ENCODE measurements around the gene LHX5.

LHX5 gene

DNA sequence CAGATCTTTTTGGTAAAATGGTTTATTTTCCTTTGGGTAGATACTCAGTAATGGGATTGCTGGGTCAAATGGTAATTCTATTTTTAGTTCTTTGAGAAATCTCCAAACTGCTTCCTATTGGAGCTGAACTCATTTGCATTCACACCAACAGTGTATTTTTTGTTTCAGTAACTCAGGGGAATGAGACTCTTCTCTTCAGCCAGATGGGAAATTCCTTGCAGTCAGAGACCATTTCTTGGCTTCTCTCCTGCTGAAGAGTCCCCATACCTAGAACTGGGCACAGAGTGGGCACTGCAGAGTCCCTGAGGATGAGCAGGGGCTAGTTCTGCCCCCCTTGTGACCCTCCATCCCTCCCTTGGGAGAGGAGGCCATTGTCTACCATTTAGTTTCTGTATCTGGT lies 38.7 kb downstream of the LHX5 start:
- Mint-ChIP-seq H3K27me3 (ENCODE audit: low read depth) (peaks cover 6% of the 10 kb centered on the region), H3K4me1 (no peaks in the 10 kb centered on the region), H3K9me3 (no peaks in the 10 kb centered on the region), H3K36me3 (ENCODE audit: low read depth) (no peaks in the 10 kb centered on the region), H3K4me3 (no peak overlapping the region), H3K27ac (no peak overlapping the region)
- TF ChIP-seq CTCF (IDR thresholded peaks at IDR 0.05; ENCODE audit: unreplicated experiment in 3 of 3) = no peak

DNA sequence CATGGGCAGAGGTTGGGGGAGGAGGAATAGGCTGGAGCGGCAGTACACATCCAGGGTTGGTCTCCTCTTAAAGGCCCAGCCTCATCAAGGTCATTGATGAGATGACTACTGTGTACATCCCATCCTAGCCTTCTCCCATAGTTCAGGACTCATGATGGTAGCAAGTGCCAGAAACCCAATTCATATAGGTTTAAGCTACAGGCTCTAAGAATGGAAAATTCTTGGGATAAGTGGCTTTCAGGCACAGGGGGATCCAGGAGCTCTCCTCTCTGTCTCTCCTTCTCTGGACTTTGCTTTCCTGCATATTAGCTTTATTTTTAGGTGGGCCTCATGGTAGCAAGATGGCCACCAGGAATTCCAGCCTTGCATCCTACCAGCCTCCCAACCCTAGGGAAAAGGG lies 43.2 kb downstream of the LHX5 start:
- no peaks in the 10 kb centered on the region for H3K9me3 Mint-ChIP-seq
- no peak overlapping the region for H3K4me3 Mint-ChIP-seq
- no peaks in the 10 kb centered on the region for H3K4me1 Mint-ChIP-seq
- H3K27me3 Mint-ChIP-seq (ENCODE audit: low read depth) = peaks cover 21% of the 10 kb centered on the region
- no peak overlapping the region for H3K27ac Mint-ChIP-seq
- TF ChIP-seq CTCF (IDR thresholded peaks at IDR 0.05; ENCODE audit: unreplicated experiment in 3 of 3) = no peak
- no peaks in the 10 kb centered on the region for H3K36me3 Mint-ChIP-seq (ENCODE audit: low read depth)

DNA sequence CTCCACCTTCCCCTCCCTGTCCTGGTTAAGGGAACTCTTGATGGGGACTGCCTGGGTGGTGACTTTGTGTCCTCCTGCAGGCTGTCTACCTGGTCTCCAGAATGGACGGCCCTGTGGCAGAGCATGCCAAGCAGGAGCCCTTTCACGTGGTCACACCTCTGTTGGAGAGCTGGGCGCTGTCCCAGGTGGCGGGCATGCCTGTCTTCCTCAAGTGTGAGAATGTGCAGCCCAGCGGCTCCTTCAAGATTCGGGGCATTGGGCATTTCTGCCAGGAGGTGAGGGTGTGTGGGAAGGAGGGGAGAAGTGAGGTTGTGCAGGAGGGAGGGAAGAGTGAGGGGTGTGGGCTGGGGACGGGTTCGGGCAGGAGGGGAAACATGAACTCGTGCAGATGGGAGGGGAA lies 43.8 kb downstream of the LHX5 start:
- no peak for TF ChIP-seq CTCF (IDR thresholded peaks at IDR 0.05; ENCODE audit: unreplicated experiment in 3 of 3)
- no peaks in the 10 kb centered on the region for H3K36me3 Mint-ChIP-seq (ENCODE audit: low read depth)

GRCh38 chr12:113425960-113426453 lies 45.7 kb downstream of the LHX5 start:
- Mint-ChIP-seq H3K27me3 (ENCODE audit: low read depth) (peaks cover 19% of the 10 kb centered on the region), H3K4me3 (peak overlapping the region in 1 of 3 experiments; percentile 5), H3K36me3 (ENCODE audit: low read depth) (no peaks in the 10 kb centered on the region), H3K27ac (no peak overlapping the region), H3K4me1 (peaks cover 7% of the 10 kb centered on the region), H3K9me3 (no peaks in the 10 kb centered on the region)
- TF ChIP-seq CTCF (IDR thresholded peaks at IDR 0.05; ENCODE audit: unreplicated experiment in 3 of 3) = no peak

More for the DNA sequence above, 43.8 kb downstream of the LHX5 start:
- no peak overlapping the region for H3K4me3 Mint-ChIP-seq
- no peaks in the 10 kb centered on the region for H3K9me3 Mint-ChIP-seq
- H3K27ac Mint-ChIP-seq = no peak overlapping the region
- no peaks in the 10 kb centered on the region for H3K4me1 Mint-ChIP-seq
- peaks cover 21% of the 10 kb centered on the region for H3K27me3 Mint-ChIP-seq (ENCODE audit: low read depth)

DNA sequence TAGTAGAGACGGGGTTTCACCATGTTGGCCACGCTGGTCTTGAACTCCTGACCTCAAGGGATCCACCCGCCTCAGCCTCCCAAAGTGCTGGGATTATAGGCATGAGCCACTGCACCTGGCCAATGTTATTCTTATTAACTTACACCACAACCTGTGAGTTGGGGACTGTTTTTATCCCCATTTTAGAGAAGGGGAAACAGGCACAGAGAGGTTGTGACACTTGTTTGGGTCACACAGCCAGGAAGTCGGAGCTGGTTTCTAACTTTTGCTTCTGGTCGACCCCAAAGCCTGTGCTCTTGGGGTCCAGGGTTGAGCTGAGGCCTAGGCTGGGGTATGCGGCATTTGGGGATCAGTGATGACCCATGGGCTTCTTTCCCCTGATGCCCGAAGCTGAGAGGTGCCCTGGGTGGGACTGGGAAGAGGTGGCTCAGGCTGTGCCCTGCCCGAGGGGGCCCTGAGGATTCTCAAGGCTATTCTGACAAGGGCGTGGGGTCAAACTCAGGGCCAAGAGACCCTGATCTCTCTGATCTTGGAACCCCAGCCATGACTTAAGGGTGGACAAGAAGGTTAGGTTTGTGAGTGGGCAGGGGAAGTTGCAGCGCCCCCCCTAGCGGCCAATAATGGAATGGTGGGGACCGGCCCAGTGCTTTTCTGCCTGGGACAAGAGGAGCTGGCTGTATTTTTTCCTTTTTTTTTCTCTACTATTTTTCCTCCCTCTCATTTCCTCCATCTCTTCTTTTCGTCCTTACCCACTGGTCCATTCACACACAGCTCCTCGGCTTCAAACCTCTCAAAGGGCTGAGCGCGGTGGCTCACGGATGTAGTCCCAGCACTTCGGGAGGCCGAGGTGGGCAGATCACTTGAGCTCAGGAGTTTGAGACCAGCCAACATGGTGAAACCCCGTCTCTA lies 46.5 kb downstream of the LHX5 start:
- Mint-ChIP-seq H3K27me3 (ENCODE audit: low read depth) (peaks cover 15% of the 10 kb centered on the region), H3K36me3 (ENCODE audit: low read depth) (no peaks in the 10 kb centered on the region), H3K9me3 (no peaks in the 10 kb centered on the region), H3K4me1 (peaks cover 7% of the 10 kb centered on the region), H3K27ac (no peak overlapping the region), H3K4me3 (peak overlapping the region in 1 of 3 experiments; percentile 49)
- TF ChIP-seq CTCF (IDR thresholded peaks at IDR 0.05; ENCODE audit: unreplicated experiment in 3 of 3) = peak; percentile 68 to 74 (median 72)

Measured in nephron (organoid).